ENCODE measurements around the gene ZNF160. TPM values are rescaled to one million over a fixed set of nuclear protein-coding genes. Genes with fewer than 3 reads are reported as not detected.

The ZNF160 gene
- total and polyA plus RNA-seq, 4 donors, result 16.7 to 86.9 (median 22.4) TPM

DNA sequence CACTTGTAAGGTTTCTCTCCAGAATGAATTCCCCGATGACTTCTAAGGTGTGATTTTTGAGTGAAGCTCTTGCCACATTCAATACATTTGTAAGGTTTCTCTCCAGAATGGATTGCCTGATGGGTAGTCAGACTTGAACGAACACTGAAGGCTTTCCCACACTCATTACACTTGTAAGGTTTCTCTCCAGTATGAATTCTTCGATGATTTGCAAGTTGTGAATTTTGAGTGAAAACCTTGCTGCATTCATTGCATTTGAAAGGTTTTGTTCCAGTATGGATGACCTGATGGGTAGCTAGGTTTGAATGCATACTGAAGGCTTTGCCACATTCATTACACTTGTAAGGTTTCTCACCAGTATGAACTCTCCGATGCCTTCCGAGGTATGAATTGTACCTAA is 34.4 kb downstream of the ZNF160 start:
- Histone ChIP-seq H3K9ac (ENCODE audit: insufficient read depth in 1 of 2, low read length in 2 of 2) (no peak overlapping the region), H3K36me3 (ENCODE audit: control insufficient read depth in 4 of 4, insufficient read depth in 4 of 4, low read length in 4 of 4) (peaks cover 35 to 62% (median 59%) of the 10 kb centered on the region in 4 donors), H3K4me1 (ENCODE audit: control insufficient read depth in 5 of 5, insufficient read depth in 5 of 5, low read length in 5 of 5) (no peaks in the 10 kb centered on the region), H3K27me3 (ENCODE audit: control insufficient read depth in 3 of 3, insufficient read depth in 3 of 3, low read length in 2 of 3) (no peaks in the 10 kb centered on the region), H3K27ac (ENCODE audit: low read depth in 1 of 2, low read length in 1 of 2) (no peak overlapping the region), H3K9me3 (ENCODE audit: control insufficient read depth in 4 of 4, insufficient read depth in 3 of 4, low read length in 3 of 4) (peaks cover 25 to 47% (median 33%) of the 10 kb centered on the region in 4 donors), H3K4me3 (no peak overlapping the region)
- ATAC-seq (ENCODE audit: insufficient read depth, low FRiP score), result no peak
- no peak for DNase-seq
- WGBS, 2 donors, result 97 to 98% methylated on average over 5 of the region's 5 CpGs
- TF ChIP-seq, protein P1, sequence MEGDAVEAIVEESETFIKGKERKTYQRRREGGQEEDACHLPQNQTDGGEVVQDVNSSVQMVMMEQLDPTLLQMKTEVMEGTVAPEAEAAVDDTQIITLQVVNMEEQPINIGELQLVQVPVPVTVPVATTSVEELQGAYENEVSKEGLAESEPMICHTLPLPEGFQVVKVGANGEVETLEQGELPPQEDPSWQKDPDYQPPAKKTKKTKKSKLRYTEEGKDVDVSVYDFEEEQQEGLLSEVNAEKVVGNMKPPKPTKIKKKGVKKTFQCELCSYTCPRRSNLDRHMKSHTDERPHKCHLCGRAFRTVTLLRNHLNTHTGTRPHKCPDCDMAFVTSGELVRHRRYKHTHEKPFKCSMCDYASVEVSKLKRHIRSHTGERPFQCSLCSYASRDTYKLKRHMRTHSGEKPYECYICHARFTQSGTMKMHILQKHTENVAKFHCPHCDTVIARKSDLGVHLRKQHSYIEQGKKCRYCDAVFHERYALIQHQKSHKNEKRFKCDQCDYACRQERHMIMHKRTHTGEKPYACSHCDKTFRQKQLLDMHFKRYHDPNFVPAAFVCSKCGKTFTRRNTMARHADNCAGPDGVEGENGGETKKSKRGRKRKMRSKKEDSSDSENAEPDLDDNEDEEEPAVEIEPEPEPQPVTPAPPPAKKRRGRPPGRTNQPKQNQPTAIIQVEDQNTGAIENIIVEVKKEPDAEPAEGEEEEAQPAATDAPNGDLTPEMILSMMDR (IDR thresholded peaks at IDR 0.05; ENCODE audit: control extremely low read depth, extremely low read depth), result no peak

DNA sequence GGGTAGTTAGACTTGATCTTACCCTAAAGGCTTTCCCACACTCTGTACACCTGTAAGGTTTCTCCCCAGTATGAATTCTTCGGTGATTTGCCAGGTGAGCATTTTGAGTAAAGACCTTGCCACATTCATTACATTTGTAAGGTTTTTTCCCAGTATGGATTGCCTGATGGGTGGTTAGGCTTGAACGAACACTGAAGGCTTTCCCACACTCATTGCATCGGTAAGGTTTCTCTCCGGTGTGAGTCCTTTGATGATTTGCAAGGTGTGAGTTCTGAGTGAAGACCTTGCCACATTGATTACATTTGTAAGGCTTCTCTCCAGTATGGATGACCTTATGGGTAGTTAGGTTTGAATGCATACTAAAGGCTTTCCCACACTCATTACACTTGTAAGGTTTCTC is 35.0 kb downstream of the ZNF160 start:
- Histone ChIP-seq H3K36me3 (ENCODE audit: control insufficient read depth in 4 of 4, insufficient read depth in 4 of 4, low read length in 4 of 4) (peaks cover 31 to 61% (median 55%) of the 10 kb centered on the region in 4 donors), H3K4me1 (ENCODE audit: control insufficient read depth in 5 of 5, insufficient read depth in 5 of 5, low read length in 5 of 5) (no peaks in the 10 kb centered on the region)
- TF ChIP-seq, protein P1 (IDR thresholded peaks at IDR 0.05; ENCODE audit: control extremely low read depth, extremely low read depth), result no peak

DNA sequence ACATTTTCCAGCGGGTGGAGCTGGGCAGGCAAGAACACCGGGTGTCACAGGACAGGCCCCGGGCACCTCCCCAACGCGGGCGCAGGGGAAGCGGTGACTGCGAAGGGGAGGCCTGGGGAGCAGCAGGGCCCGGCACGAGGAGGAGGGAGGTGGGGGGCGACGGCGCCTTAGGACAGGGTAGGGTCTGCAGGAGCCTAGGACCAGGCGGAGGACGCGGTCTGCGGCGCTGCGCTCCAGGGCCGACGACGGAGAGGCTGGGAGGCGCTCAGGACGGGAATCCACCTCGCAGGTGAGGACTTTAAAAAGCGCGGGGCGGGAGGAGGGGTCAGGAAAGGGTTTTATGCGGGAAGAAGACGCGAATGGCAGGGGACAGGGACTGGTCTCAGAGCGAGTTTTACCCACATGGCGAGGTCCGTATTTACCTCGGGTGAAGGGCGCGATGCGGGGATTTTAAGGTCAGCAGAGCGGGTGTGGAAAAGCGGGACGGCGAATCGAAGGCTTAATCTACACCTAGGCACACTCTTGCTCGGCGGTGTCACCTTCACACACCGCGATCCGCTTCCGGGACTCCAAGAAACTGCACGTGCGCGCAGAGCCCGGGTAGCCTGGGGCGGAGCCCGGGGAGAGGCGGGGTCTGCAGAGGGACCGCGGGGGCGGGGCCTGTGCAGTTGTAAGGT is 45.2 kb downstream of the ZNF160 start:
- peaks cover 0 to 2% (median 0%) of the 10 kb centered on the region in 4 donors for H3K36me3 ChIP-seq (ENCODE audit: control insufficient read depth in 4 of 4, insufficient read depth in 4 of 4, low read length in 4 of 4)
- WGBS, 2 donors, result 4 to 7% methylated on average over 54 to 59 of the region's 59 CpGs
- DNase-seq (peak; percentile 25 to 66 (median 64)), ATAC-seq (ENCODE audit: insufficient read depth, low FRiP score) (no peak)
- no peaks in the 10 kb centered on the region for H3K4me1 ChIP-seq (ENCODE audit: control insufficient read depth in 5 of 5, insufficient read depth in 5 of 5, low read length in 5 of 5)
- peaks cover 0 to 4% (median 0%) of the 10 kb centered on the region in 3 donors for H3K27me3 ChIP-seq (ENCODE audit: control insufficient read depth in 3 of 3, insufficient read depth in 3 of 3, low read length in 2 of 3)
- no peak overlapping the region for H3K4me3 ChIP-seq
- H3K27ac ChIP-seq (ENCODE audit: low read depth in 1 of 2, low read length in 1 of 2), result no peak overlapping the region
- TF ChIP-seq, protein P1 (IDR thresholded peaks at IDR 0.05; ENCODE audit: control extremely low read depth, extremely low read depth), result no peak
- H3K9ac ChIP-seq (ENCODE audit: insufficient read depth in 1 of 2, low read length in 2 of 2), result no peak overlapping the region
- H3K9me3 ChIP-seq (ENCODE audit: control insufficient read depth in 4 of 4, insufficient read depth in 3 of 4, low read length in 3 of 4), result peaks cover 0 to 50% (median 6%) of the 10 kb centered on the region in 4 donors

More for the DNA sequence above, 35.0 kb downstream of the ZNF160 start:
- peaks cover 25 to 50% (median 35%) of the 10 kb centered on the region in 4 donors for H3K9me3 ChIP-seq (ENCODE audit: control insufficient read depth in 4 of 4, insufficient read depth in 3 of 4, low read length in 3 of 4)
- no peaks in the 10 kb centered on the region for H3K27me3 ChIP-seq (ENCODE audit: control insufficient read depth in 3 of 3, insufficient read depth in 3 of 3, low read length in 2 of 3)
- DNase-seq, result no peak
- no peak overlapping the region for H3K27ac ChIP-seq (ENCODE audit: low read depth in 1 of 2, low read length in 1 of 2)
- 98 to 99% methylated on average over 4 of the region's 4 CpGs for WGBS, 2 donors
- ATAC-seq (ENCODE audit: insufficient read depth, low FRiP score), result no peak
- H3K4me3 ChIP-seq, result no peak overlapping the region
- H3K9ac ChIP-seq (ENCODE audit: insufficient read depth in 1 of 2, low read length in 2 of 2), result no peak overlapping the region
